NCI-H460 (cell line): ENCODE results near the gene CREG2. TPM values are rescaled to one million over a fixed set of nuclear protein-coding genes. Genes with fewer than 3 reads are reported as not detected.

Experiments
- DNase-seq: peaks from one replicate; pipeline ENCODE4 v3.0.0-alpha.2; 2016; ENCODE audit warnings: low read depth; ENCODE audit errors: extremely low read depth
- total RNA-seq: library from RNA; depleted of rRNA; stranded (reverse); fragments of >200 nt; shearing (Covaris generic); gene quantifications from 2 replicates; pipeline ENCODE4 v1.2.3, GENCODE V29; 2014

CREG2 gene
- total RNA-seq, 1 experiment from 2014 or later, result 0.10 TPM

- no peak for DNase-seq
Measured at GRCh38 chr2:101410114-101410513, 22.8 kb upstream of the CREG2 start.

DNA sequence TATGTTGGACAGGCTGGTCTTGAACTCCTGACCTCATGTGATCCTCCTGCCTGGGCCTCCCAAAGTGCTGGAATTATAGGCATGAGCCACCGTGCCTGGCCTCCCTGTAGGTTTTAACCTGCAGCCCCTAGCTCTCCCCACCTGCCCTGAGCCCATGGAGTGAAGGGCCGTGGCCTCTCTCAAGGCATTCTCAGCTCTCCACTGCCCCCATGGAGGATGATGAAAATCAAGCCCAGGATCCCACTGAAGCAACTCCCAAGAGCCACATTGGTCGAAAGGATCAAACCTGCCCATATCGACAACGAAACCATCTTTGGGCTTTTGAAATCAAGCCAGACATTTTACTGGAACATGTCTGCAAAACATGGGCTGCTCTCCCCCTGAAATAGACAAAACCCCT, 22.4 kb upstream of the CREG2 start:
- no peak for DNase-seq

DNA sequence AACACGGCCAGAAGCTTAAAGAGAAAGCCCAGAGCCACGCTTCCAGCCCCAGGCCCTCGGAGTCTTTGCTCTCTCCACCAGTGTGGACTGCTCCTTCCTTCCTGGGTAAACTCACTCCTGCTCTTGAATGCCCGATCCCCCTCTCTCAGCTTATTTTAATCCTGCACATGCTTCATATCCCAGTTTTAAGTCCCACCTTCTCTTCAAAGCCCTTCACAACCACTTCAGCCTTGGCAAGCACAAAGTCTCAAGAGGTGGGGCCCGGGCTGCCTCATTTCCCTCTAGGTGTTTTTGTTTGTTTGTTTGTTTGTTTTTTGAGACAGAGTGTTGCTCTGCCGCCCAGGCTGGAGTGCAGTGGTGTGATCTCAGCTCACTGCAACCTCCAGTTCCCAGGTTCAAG, 21.6 kb upstream of the CREG2 start:
- DNase-seq, result no peak

GRCh38 chr2:101405351-101405899, 18.1 kb upstream of the CREG2 start:
- DNase-seq, result no peak

- DNase-seq, result no peak
Measured at GRCh38 chr2:101403745-101404144, 16.4 kb upstream of the CREG2 start.

- DNase-seq, result no peak
Measured at GRCh38 chr2:101402630-101403029, 15.3 kb upstream of the CREG2 start.

DNA sequence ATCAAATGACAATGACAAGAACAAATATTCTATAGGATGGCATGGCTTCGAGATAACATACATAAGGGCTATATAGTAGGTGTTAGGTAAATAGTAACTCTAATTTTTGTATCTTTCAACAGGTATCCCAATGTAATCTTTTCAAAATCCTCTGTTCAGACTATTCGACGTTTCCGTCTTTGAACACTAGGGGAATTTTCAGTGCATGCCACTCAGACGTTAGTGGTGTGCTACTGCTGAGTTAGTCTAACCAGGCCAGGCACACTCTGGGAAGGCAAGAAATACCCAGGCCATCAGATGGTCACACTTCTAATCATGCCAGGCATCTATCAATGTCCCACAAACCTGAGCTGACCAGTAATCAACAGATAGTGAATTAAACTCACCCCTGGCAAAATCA, 14.6 kb upstream of the CREG2 start:
- DNase-seq, result no peak

DNA sequence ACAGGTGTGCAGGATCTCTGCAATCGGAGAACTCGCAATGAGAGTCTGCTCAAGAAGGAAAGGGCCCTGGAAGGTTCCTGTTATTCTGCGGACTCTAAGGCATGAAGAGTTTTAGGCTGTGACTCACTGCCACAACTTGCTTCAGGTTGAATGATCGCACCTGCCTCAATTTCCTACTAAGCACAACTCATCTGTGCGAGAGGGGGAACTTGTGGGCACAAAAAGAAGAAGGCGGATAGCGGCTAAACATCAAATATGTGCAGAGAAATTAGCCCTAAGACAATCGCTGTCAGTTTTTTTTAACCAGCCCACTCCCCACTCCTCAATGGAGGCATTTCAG, 14.0 kb upstream of the CREG2 start:
- DNase-seq, result no peak

- no peak for DNase-seq
Measured at GRCh38 chr2:101400506-101401325, 13.4 kb upstream of the CREG2 start.

GRCh38 chr2:101400048-101400447, 12.7 kb upstream of the CREG2 start:
- no peak for DNase-seq

DNA sequence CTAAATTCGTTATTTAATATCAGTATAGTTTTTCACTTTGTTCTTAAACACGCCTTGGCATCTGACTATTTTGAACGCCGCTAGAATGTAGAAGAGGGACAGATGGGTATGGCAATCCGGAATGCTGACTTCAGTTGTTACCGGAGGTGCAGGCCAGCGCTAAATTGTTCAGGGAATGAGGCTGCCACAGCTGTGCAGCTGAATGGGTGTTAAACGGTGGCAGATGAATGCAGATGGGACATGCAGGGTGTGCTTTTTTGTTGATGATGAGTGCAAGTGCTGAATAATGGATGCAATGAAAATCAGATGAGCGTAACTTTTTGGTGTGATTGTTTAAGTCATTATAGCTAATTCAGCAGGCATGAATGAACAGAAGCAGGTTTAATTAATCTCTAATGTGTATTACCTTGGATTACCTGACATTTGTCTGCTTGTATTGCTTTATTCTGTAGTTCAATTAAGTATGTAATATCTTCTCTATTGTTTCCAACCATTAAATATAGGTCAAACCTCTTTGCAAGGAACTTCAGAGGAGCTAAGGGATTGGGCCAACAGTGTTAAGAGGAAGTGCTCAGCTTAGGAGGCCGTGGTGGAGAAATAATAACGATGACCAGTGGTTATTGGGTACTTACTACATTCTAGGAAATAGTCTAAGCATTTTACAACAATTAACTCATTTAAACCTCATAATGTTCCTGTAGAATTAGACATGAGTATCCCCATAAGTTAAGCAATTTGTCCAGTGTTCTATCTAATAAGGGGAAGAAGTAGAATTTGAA, 11.9 kb upstream of the CREG2 start:
- DNase-seq, result no peak

- DNase-seq, result no peak
Measured at GRCh38 chr2:101398116-101398821, 11.0 kb upstream of the CREG2 start.

DNA sequence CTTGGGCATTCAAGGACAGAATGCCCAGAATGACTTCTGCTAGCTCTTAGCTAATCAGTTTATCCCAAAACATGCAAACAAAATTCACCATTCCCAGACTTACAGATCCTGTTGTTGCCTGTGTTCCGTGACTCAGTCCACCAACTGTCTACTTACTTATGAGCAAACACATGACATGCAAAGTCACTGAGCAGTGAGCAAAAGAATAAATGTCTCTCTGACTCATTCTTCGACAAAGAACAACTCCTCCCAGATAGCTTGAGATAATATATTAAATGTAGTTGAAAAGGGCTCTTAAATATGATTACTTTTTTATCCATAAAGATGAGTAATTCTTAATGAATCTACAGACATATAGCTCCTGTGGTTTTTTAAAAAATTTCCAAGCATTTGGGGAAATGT, 9.0 kb upstream of the CREG2 start:
- peak; percentile 31 for DNase-seq

DNA sequence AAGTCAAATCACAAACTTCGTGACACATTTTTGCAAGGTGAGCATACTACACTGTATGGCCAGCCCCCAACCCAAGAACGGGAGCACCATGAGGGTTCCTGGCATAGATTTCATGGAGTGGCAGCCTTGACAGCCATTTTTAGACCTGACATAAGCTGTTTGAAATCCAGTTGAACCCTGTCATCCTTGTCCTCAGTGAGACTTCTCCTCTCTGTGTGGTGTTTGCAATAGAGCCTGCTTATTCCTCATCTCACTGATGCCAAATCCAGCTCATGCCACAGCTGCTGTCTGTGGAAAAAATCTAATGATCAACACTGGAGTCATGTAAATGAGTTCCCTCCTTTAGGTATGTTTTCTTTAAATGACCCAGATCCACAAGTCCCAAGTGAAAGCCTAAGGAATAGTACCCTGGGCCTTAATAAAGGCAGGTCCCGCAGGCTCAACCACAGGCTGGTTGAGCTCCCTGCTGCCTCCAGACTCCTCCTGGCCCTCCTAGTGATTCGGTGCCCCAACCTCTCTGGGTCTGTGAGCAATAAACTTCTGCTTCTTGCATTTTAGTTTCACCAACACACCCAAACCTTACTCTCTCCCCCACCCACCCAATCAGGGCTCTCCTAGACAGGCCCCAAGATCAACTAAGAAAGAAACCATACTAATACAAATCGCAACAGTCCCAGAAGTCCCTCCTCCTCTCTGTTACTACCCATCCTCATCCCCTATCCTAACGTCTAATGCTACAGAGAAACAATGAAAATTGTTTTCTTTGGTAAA, 8.4 kb upstream of the CREG2 start:
- no peak for DNase-seq

- DNase-seq, result no peak
Measured at GRCh38 chr2:101388232-101388631, 929 bp upstream of the CREG2 start.

DNA sequence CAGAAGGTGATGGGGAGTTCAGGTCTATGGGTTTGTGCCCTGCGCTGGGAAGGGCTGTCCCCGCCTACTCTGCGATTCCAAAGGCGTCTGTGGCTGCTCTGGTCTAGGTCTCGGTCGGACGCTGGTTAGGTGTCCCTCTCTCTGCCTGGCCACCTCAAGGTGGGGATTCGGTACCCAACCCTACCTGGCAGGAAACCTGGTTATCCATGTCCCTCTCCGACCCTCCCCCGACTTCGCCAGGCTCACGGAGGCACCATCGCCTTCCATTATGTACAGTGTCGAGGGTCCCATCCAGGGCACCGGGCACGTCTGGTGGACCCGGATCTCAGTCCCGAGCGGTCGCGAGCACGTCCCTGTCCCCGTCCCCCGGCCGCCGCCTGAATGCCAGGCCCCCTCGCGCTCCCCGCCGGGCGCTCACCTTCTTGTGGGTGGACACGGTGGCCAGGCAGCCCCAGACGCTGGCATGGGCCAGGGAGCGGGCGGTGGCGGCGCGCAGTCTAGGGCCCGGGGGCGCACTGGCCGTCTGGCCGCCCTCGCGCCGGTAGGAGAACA, 628 bp downstream of the CREG2 start:
- no peak for DNase-seq

DNA sequence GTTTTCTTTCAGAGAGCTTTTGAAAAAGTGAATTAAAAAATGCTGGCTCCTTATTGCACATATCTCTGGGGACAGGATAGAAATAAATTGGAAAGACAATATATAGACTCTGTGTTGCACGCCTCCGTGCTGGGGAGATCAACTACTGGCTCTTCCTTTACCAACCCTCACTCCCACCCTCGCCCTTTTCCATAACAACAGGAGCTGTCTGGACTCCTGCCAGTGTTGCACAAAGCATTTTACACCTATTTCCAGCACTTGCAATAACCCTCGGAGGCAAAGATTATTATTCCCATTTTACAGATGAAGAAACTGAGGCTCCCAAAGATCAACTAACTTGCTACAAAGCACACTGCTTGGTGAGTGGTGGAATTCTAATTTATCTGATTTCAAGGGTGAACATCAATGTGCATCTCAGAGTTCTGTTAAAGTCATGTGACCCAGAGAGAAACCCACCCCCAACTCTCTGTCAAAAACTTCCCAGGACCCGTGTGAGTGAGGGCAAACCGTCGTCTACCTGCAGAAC, 4.2 kb downstream of the CREG2 start:
- DNase-seq, result no peak

DNA sequence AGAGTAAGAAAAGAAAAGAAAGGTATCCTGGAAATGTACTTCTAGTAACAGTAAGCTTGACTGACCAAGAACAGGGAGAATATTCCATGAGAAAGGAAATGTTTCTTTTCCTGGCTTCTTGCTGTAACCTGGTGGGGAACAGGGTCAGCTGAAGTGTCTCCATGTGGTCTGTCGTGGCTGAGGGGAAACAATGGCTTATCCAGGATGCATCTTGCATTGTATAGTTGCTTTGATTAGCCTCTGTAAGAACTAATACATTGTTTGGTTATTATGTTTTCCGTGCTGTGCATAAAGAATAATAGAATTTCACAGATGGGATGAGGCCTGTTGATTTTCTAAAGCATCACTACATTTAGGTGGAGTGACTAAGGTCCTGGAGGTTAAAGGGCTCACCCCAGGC, 4.9 kb downstream of the CREG2 start:
- no peak for DNase-seq

GRCh38 chr2:101380376-101380775, 6.9 kb downstream of the CREG2 start:
- no peak for DNase-seq

- DNase-seq, result no peak
Measured at GRCh38 chr2:101379091-101379490, 8.2 kb downstream of the CREG2 start.
